Stimulated activated CD8-positive, alpha-beta memory T cell treated with anti-CD3 and anti-CD28 coated beads, Interleukin-4, amount 100 ng/mL, for 4 hours (primary cell): ENCODE results near the gene ATF3.
A peak's percentile ranks its signal among the peaks of the same experiment; 100 is the strongest.
"Not testable (repeated sequence)": the region's sequence is repeated elsewhere in the genome, so short reads cannot be mapped to it uniquely, and the experiment has no call there.

Experiments used
- DNase-seq, 2 donors: peaks; one replicate each; pipeline ENCODE4 v3.0.0-alpha.2; 2020; ENCODE audit warnings: low read depth in 2 of 2, low spot score in 1 of 2

The ATF3 gene

DNA sequence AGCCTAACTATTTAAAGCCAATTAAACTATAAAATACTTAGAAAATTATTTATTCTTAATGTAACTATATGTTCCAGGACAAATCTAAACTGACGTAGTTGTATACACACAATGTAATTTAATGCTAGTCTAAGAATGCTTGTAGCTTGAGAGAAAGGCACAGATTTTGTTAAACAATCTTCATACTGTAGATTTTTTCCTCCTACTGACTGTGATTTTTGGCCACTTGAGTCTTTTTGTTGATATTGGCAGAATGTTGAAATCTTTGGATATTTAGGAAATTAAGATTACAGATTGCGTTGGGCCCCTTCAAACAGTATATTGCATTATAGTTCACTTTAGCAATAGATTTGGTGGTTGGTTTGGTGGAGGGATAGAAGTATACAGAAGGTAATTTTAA lies 40.5 kb downstream of the ATF3 start:
- no peak for DNase-seq

DNA sequence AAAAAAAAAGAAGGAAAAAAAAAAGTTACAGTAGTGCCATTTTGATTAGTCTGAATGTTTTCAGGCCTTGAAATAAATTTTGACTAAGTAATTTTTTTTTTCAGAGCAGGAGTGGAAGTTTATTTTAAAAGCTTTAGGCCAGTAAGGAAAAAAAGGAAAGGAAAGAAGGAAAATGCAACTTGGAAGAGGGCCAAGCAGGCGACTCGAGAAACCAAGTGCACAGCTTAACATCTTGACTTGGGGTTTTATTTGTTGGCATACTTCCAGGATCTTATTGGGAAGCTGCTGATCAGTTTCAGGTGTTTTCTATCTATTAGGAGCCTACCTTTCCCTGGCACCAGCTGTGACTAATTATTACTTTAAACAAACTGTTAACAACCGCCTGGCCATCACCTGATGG lies 41.7 kb downstream of the ATF3 start:
- no peak for DNase-seq

DNA sequence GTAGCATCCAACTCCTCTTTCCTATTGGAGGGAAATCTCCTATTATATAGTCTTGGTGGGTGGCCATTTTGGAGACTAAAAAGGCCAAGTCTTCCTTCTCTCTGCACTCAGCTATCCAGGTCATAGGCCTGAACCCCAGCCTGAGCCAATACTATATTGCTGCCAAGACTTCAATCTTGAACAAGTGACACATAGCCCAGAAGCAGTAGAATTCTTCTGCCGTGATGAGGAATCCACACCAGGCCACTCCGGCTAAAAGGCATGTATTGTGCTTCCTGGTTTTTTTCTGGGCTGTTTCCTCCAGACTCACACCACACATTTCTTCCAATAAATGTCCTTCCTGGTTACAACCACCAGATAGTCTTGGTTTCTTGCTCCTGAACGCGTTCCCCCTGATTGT lies 43.0 kb downstream of the ATF3 start:
- DNase-seq: no peak

DNA sequence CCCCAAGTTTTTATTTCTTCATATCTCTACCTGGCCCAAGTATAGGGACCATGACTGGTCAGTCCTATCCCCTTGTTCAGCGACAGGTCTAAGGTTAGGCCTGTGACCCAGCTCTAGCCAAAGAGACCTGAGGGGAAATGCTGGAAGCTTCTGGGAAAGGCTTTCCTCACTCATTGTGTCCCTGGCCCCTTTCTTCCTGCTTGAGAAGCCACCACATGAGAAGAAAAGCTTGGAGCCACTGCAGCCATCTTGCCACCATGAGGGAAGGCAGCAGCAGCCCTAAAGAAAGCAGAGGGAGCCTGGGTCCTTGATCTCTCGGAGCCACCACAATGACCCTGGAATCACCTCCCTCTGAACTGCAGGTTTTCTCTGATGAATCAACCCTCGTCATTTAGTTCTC lies 43.4 kb downstream of the ATF3 start:
- DNase-seq: no peak

DNA sequence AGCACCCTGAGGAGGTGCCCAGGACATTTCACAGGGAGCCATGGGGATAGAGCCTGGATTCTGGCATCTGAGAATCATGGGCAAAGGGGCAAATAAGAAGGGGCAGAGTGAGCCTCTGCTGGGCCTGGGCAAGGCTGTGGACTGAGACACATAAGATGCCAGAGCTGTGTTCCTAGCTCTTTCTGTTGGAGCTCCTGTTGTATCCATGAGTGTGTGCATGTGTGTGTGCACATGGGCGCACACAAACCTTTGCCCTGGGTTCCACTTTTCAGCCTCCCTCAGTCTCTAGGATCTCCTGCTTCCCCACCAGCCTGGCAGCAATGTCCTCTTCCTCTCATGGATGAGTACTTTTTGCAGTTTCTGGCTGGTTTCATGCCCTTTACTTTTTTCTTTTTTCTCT lies 44.0 kb downstream of the ATF3 start:
- DNase-seq: no peak

DNA sequence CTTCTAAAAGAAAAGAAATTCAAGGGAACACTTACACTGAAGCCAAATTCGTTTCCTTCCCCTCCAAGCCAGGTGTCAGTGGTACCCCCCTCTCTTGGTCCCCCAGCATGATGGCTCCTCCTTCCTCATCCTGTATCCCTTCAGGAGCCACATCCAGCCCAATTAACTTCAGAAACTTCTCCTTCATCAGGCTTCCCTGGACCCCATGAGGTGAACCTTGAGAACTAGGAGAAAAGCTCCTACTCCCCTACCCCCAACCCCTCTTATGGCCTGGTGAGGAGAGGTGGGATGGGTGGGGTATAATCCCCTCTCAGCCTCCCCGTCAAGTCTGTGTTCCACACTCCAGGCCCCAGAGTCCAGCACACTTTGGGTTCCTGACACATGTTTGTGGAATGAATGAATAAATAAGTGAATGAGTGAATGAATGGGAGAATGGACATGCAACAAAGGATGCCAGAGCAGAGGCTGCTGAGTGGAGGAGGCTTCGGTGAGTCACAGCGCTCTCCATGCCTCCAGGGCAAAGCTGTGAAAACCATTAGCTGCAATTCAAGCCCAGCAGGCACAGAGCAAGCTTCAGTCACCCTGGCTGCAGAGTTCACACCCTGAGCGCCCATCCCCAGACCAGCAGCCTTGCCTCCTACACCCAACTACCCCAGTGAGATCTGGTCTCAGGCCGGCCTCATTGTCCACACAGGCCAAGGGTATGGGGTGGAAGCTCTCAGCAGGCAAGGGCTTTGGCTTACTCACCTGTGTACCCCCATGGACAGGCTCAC lies 47.3 kb downstream of the ATF3 start:
- DNase-seq: no peak

DNA sequence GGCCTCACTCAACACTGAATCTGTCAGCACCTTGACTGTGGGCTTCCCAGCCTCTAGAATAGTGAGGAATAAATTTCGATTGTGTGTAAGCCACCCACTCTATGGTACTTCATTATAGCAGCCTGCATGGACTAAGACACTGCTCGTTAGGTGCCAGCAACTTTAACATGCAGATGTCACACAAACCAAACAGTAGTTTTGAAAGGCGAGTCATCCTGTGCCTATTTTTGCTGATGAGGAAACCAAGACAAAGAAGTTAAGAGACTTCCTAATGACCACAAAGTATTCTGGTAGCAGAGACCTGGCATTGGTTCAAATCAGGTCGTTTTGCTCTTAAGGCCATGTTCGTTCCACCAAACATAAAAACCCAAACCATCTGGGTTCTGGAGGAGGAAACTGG lies 48.2 kb downstream of the ATF3 start:
- DNase-seq: no peak

DNA sequence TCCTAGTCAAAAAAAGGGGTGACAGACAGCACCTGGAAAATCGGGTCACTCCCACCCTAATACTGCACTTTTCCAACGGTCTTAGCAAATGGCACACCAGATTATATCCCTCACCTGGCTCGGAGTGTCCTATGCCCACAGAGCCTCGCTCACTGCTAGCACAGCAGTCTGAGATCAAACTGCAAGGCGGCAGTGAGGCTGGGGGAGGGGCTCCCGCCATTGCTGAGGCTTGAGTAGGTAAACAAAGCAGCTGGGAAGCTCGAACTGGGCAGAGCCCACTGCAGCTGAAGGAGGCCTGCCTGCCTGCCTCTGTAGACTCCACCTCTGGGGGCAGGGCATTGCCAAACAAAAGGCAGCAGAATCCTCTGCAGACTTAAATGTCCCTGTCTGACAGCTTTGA lies 49.7 kb downstream of the ATF3 start:
- not testable (repeated sequence) for DNase-seq

DNA sequence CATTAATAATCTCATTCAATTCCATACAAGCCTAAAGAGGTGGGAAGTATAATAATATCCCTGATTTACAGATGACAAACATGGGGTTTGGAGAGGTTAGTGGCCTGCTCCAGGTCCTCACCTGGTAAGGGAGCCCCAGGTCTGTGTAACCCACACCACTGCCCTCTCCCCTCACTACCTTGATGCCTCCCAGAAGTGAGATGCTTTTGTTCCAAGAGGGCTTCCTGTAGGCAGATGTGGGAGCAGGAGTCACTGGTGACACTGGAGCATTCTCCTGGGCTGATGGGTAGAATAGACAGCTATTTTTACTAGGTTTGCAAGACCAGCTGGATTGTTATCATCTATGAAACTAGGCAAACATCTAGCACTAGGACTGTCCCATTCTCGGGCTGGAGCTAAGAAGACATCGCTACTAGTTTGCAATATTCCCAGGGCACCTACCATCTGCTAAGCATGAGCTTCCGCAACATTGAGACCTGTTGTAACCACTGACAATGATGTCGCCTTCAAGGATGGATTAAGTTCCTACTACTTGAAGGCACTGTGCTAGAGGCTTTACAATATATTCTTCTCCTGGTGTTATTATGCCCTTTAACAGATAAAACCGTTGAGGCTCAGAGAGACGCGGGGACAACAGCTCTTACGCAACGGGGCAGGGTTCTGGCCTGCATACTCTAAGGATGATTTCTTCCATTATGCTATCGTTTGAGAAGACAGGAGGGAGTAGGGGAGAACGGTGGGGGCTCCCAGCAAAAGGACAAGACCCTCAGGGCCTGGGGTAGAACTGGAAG lies 56.0 kb downstream of the ATF3 start:
- DNase-seq: no peak

DNA sequence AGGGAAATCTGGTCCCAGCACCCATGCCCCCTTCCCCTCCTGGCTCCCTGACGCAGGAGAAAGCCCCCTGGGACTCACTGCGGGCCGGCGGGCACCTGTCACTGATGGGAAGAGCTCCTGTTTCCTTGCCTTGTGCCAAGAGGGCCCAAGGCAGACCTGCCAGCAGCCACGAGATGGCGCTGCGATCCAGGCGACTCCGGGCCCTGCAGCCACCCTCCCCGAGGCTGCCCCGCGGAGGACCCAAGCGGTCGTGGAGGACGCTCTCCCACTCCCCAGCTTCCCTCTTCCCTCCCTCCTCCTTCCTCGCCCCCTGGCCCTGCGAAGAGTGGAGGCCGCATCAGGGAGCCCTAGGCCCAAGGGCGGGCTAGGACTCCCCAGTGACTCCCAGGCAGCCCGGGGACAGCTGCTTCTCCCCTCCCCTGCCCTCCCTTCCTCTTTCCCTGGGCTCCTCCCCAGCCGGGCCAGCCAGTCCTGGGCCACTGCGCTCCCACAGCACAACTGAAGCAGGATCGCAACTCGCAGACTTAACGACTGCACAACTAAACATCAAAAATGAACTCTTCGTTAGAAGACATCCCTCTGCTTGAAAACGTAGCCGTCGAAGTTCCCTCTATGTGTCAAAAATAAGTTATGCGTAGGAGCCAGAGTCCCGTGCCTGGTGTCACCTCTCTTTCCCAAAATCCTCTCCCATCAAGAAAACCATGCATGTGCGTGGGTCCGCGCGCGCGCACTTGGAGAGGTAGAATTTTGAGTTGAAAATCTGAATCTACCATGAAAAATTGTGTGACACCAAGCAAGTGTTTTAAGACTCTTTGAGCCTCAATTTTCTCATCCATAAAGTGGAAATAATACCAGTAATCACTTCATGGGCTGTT lies 56.9 kb downstream of the ATF3 start:
- peak; percentile 49 to 63 for DNase-seq

DNA sequence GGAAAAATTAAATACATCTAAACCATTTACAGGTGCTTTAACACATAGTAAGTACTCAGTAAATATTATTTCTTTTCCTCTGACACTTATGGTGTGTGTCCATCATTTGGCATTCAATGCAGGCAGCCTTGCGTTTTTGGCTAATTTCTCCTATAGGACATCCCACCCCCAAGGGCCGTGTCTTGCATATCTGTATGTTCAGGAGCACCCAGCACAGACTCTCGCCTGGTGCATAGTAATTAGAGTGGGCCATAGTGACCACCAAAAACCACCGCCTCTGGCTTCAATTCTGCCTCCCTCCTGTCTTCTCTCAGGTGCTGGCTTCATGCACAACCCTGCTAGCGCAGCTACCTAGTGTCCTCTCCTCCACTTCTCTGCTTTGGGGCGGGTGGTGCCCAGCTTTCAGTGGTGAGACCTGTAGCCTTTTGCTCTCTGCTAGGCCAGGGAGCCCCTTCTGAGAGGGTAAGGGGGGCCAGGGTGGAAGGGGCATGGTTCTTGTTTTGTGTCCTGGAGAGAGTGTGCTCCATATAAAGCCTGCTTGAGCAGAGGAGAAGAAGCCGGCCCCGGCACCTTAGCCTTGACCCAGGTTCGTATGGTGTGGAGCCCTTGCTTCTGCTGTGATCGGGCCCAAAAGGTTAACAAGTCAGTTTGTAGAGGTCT lies 57.7 kb downstream of the ATF3 start:
- DNase-seq: no peak

DNA sequence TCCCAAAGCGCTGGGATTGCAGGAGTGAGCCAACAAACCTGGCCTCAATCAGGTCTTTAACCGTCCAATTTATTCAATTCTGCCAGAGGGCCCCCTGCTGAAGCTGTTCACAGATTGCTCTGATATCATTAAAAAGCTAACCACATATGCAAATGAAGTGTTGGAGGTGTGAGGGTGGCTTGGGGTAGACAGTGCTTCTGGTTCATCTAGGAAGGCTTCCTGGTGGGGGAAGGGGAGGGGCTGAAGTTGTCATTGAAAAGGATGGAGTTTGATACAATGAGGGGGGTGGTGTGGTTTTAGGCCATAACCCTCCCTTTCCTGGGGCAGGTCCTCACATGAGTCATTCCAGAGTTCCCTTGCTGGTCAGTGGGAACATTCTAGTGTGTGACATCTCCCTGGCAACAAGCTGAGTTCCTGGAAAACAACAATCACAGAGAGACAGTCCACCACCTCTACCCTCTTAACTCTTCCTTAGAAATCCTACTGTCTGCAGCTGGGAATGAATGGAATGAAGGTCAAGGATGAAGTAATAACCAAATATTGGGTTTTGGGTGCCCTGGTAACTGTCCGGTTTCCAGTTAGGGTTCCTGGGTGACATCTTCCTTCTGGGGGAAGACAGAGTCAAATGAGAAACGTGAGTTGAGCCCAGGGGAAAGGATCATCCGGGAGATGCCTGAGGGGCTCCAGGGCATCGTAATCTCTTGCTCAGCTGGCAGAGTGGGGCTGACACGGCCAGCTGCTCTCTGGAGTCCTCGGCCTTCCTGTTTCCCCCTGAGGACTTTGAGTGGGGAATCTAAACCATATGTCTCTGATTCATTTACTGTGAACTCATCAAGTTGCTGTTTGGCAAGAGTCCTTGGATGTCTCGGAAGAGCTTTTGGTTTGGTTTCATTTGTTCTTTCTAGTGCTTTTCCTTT lies 58.9 kb downstream of the ATF3 start:
- no peak for DNase-seq

DNA sequence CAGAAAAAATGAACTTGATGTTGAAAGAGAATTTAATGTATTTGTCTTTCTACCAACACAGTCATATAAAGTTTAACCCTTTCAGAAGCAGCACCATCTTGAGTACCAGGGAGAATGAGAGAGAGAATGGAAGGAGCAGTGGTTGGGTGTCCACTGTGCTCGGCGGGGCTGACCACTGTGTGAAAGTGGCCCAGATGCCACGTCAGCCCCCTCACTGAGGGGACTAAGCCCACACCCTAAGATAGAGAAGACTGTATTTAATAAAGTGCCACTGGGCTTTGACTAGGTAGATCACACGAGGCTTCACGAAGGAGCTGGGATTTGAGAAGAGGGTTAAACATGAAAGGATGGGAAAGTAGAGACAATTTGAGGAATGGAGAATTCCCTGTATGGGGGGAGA lies 59.9 kb downstream of the ATF3 start:
- no peak for DNase-seq

DNA sequence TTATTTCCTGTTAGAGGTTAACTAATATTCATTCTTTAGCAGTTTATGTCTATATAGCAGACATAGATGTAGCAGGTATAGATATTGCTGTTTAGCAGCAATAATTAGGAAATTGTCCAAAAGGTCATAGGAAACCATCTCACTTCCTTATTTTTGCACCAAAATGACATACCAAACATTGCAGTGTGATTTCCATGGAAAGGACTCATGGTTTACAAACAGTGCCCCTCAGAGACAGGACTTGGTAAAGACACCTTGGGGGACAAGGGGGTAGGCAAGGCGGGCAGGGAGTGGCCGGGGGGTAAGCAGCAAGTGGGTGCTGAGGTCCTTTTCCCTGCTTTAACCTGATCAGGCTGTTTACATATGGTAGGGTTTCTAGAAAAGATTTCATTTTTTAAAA lies 60.5 kb downstream of the ATF3 start:
- DNase-seq: no peak

DNA sequence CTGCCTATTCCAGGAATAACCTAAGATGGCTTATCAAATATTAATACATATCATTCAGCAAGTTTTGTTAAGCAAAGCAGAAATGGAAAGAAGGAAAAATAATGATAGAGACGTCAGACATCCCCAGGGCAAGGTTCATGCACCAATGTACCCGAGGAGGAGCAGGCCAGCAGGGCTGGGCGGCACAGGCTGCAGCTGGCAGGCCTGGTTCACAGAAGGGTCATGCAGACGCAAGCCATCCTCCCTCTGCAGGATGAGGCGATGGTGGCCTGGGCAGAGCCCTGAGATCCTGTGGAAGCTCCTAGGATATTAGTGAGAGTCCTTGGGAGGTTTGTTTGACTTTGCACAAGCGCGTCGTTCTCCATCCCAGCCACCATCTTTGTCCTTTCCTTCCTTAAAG lies 61.0 kb downstream of the ATF3 start:
- no peak for DNase-seq

DNA sequence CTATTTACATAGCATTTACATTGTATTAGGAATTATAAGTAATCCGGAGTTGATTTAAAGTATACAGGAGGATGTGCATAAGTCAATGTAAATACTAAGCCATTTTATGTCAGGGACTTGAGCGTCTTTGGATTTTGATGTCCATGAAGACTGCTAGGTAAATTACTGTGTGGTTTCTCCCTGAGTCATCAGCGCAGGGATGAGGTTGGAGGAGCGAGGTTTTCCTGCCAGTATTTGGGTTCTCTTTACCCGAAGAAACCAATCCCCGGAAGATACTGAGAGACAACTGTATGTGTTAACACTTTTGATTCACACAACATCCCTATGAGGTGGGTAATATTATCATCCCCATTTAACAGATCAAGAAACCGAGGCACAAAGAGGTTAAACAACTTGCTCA lies 61.7 kb downstream of the ATF3 start:
- DNase-seq: no peak
